Naive thymus-derived CD4-positive, alpha-beta T cell (primary cell): ENCODE measurements around the gene DEPDC5. TPM values are rescaled to one million over a fixed set of nuclear protein-coding genes. Genes with fewer than 3 reads are reported as not detected.
"Not testable (repeated sequence)": the region's sequence is repeated elsewhere in the genome, so short reads cannot be mapped to it uniquely, and the experiment has no call there.

Source experiments
- ATAC-seq: fragments of 150-1000 bp; cut with Tn5 transposase; 2 replicates; pipeline ENCODE4 v1.10.0; 2021; ENCODE audit warnings: mild to moderate bottlenecking, moderate library complexity
- CTCF ChIA-PET: fragments of 350-600 bp; sonication (Branson Sonifier 250); formaldehyde crosslinking; loops from one replicate; lab custom pipeline; 2021; ENCODE audit warnings: antibody characterized with exemption; lab: Charles Lee
- POLR2A ChIA-PET: fragments of 350-600 bp; sonication (Branson Sonifier 250); formaldehyde crosslinking; loops from one replicate; lab custom pipeline; 2021; ENCODE audit warnings: antibody characterized with exemption, inconsistent platforms; lab: Charles Lee
- DNase-seq, 9 donors: peaks; one replicate each; pipeline versions ENCODE4 v3.0.0 to v3.0.0-alpha.2; 2020 to 2022; ENCODE audit warnings: mixed read lengths in 1 of 9
- H3K27ac ChIP-seq: one replicate; pipeline ENCODE4 v1.7.0; 2013; ENCODE audit warnings: mild to moderate bottlenecking, low read depth, low read length, moderate library complexity
- H3K27me3 ChIP-seq, 2 donors: one replicate each; pipeline ENCODE4 v1.7.0; 2013; ENCODE audit warnings: low read length in 2 of 2, mild to moderate bottlenecking in 2 of 2, moderate library complexity in 2 of 2; ENCODE audit not compliant: control insufficient read depth in 2 of 2, insufficient read depth in 2 of 2
- H3K36me3 ChIP-seq, 3 experiments: 1 replicate in 2 of 3; 2 replicates in 1 of 3; pipeline ENCODE4 v1.7.0; 2013; ENCODE audit warnings: low read length in 3 of 3, mild to moderate bottlenecking in 3 of 3, moderate library complexity in 1 of 3; ENCODE audit not compliant: insufficient read depth in 3 of 3, control insufficient read depth in 2 of 3
- H3K4me1 ChIP-seq, 2 donors: one replicate each; pipeline ENCODE4 v1.7.0; 2013; ENCODE audit warnings: low read length in 2 of 2, mild to moderate bottlenecking in 2 of 2, moderate library complexity in 1 of 2; ENCODE audit not compliant: control insufficient read depth in 2 of 2, insufficient read depth in 2 of 2
- H3K4me3 ChIP-seq: 2 replicates; pipeline ENCODE4 v1.7.0; 2013; ENCODE audit warnings: mild to moderate bottlenecking, low read length
- H3K9me3 ChIP-seq, 3 experiments: 1 replicate in 2 of 3; 2 replicates in 1 of 3; pipeline ENCODE4 v1.7.0; 2013; ENCODE audit warnings: low read length in 3 of 3; ENCODE audit not compliant: control insufficient read depth in 2 of 3
- H3K27ac Mint-ChIP-seq, 9 donors: one replicate each; pipeline ENCODE4 v1.8.0; 2020 to 2022; ENCODE audit warnings: mixed read lengths in 9 of 9, mild to moderate bottlenecking in 8 of 9, moderate library complexity in 5 of 9, inconsistent platforms in 2 of 9
- H3K27me3 Mint-ChIP-seq, 5 donors: one replicate each; pipeline ENCODE4 v1.8.0; 2021 to 2022; ENCODE audit warnings: mixed read lengths in 5 of 5, mild to moderate bottlenecking in 1 of 5
- H3K36me3 Mint-ChIP-seq, 5 donors: one replicate each; pipeline ENCODE4 v1.8.0; 2020 to 2022; ENCODE audit warnings: mixed read lengths in 5 of 5, mild to moderate bottlenecking in 3 of 5, inconsistent platforms in 1 of 5
- H3K4me1 Mint-ChIP-seq, 7 donors: one replicate each; pipeline ENCODE4 v1.8.0; 2020 to 2022; ENCODE audit warnings: mixed read lengths in 7 of 7, mild to moderate bottlenecking in 3 of 7, inconsistent platforms in 1 of 7
- H3K4me3 Mint-ChIP-seq, 10 donors: one replicate each; pipeline ENCODE4 v1.8.0; 2020 to 2022; ENCODE audit warnings: mild to moderate bottlenecking in 10 of 10, mixed read lengths in 10 of 10, moderate library complexity in 6 of 10, inconsistent platforms in 2 of 10
- H3K9me3 Mint-ChIP-seq, 11 donors: one replicate each; pipeline ENCODE4 v1.8.0; 2020 to 2022; ENCODE audit warnings: mixed read lengths in 11 of 11, mild to moderate bottlenecking in 4 of 11, inconsistent platforms in 1 of 11, moderate library complexity in 1 of 11
- intact Hi-C, 2 donors: fragments of 100-400 bp; cut with micrococcal nuclease; formaldehyde crosslinking; loops; one replicate each; pipeline ENCODE4 v1.15.1; 2023
- polyA plus RNA-seq, 2 donors: library from polyadenylated mRNA; unstranded; fragments of 300-500 nt; fragmentation: Illumina TruSeq; gene quantifications; one replicate each; pipeline ENCODE4 v1.2.3, GENCODE V29; 2021
- total RNA-seq, 6 experiments: library from RNA in 5 of 6; stranded (reverse) in 5 of 6; gene quantifications; 1 replicate in 5 of 6; 2 replicates in 1 of 6; pipeline ENCODE4 v1.2.3 and lab custom pipeline; 2021 to 2026

The DEPDC5 gene
- 10 to 100 TPM; 42.9 to 54.1 (median 44.2) TPM for total RNA-seq
- 10 to 100 TPM in 1 of 2 donors, 1 to 10 TPM in 1; 5.7 to 10.5 TPM for polyA plus RNA-seq
- 29.9 reads per million, percentile 59 among the genes with 10 or more reads in this experiment for total RNA-seq (lab: John Stamatoyannopoulos, UW)

DNA sequence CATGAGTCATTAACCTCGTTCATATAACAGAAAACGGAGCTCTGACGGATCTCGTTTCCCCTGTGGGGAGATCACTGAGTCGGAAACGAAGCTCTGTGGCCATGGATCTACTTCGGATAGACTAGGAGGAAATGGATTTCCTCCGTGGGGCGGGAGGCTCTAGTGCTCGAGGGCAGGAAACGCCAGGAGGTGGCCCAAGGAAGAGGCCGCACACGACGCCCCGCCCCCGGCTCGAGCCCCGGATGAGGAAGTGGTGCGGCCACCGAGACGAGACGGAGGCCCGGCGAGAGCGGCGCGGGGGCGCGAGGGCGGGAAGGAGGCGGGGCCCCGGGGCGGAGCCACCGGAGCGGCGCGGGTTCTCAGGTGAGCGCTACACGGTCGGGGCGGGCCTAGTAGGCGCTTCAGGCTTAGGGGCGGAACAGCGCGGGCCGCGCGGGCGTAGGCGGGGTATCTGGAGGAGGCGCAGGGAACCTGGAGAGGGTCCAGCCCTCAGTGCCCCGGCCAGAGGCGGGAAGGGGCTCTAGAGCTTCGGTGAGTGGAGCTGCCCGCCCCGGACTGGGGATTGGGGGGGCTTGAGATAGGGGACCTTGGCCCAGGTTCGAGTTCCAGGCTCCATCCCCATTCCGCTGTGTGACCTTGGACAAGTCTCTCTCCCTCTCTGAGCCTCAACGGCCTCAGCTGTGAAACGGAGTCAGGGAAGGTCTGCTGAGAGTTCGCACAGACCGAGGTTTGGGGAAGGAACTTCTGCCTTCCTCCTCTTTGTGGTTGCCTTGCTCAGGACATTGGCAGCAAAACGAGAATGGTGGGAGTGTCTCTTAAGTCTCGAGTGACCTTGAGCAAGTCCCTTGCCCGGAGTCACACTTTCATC is at the start of gene DEPDC5:
Gene DEPDC5 (plus strand): TSS at position 386 of the 868 bp plus-strand sequence. CDS start 903 bp downstream, outside the sequence.
- Mint-ChIP-seq H3K27me3 (peaks cover 0 to 2% (median 0%) of the 10 kb centered on the region in 5 donors), H3K36me3 (peaks cover 0 to 4% (median 0%) of the 10 kb centered on the region in 5 donors), H3K9me3 (peaks cover 0 to 3% (median 0%) of the 10 kb centered on the region in 11 donors), H3K4me3 (peak within 1 kb of the TSS; percentile 83 to 96 (median 93)), H3K4me1 (peaks cover 26 to 48% (median 44%) of the 10 kb centered on the region in 7 donors), H3K27ac (peak within 1 kb of the TSS; percentile 96 to 100 (median 98))
- no peaks in the 10 kb centered on the region for H3K9me3 ChIP-seq
- H3K27ac ChIP-seq = peak within 1 kb of the TSS; percentile 87
- H3K36me3 ChIP-seq = peaks cover 0 to 12% (median 4%) of the 10 kb centered on the region in 3 experiments
- ATAC-seq (peak; percentile 86), DNase-seq (peak; percentile 91 to 100 (median 97))
- H3K4me1 ChIP-seq = peaks cover 25 to 27% of the 10 kb centered on the region in 2 donors
- H3K4me3 ChIP-seq = peak within 1 kb of the TSS; percentile 65
- CTCF ChIA-PET = no interaction called here
- POLR2A ChIA-PET = interaction anchor here (0.5 to 1.8 kb wide), 7 partner anchors 9 to 463 kb away, joined by 3 to 11 read pairs (median 5); partner anchors contain the start of genes PISD and SFI1
- intact Hi-C loops = loop anchor here (1.0 to 10.0 kb wide), 16 partner anchors 77 to 1987 kb away; partner anchors contain the start of genes FBXO7 (in 2 of the 2), PES1 (in 2 of the 2), PIK3IP1 (in 2 of the 2) and DRG1 (in 1 of the 2)
- H3K27me3 ChIP-seq = no peaks in the 10 kb centered on the region

DNA sequence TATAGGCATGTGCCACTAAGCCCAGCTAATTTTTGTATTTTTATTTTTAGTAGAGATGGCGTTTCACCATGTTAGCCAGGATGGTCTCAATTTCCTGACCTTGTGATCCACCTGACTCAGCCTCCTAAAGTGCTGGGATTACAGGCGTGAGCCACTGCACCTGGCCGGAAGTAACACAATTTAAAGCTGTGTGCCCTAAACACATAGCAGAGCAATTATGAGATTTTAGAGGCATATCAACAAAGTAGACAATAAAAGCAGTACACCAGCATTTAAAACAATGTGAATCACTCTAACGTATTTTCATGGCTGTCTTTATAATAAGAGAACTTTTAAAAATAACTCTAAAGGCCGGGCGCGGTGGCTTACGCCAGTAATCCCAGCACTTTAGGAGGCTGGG is 46.3 kb upstream of the DEPDC5 start:
- Histone ChIP-seq H3K9me3 (no peaks in the 10 kb centered on the region), H3K36me3 (peaks cover 7 to 46% (median 22%) of the 10 kb centered on the region in 3 experiments), H3K27ac (no peak overlapping the region), H3K27me3 (no peaks in the 10 kb centered on the region), H3K4me3 (no peak overlapping the region), H3K4me1 (no peaks in the 10 kb centered on the region)
- Mint-ChIP-seq H3K9me3 (no peaks in the 10 kb centered on the region), H3K4me3 (no peak overlapping the region), H3K27me3 (no peaks in the 10 kb centered on the region), H3K27ac (no peak overlapping the region), H3K36me3 (peaks cover 4 to 29% (median 16%) of the 10 kb centered on the region in 5 donors), H3K4me1 (peaks cover 0 to 8% (median 0%) of the 10 kb centered on the region in 7 donors)
- intact Hi-C loops = no loop called here
- ChIA-PET POLR2A (no interaction called here), CTCF (interaction anchor here (0.6 kb wide), 1 partner anchor 16 kb away, joined by 4 read pairs; no protein-coding TSS in a partner anchor)
- no peak for ATAC-seq
- DNase-seq = no peak

DNA sequence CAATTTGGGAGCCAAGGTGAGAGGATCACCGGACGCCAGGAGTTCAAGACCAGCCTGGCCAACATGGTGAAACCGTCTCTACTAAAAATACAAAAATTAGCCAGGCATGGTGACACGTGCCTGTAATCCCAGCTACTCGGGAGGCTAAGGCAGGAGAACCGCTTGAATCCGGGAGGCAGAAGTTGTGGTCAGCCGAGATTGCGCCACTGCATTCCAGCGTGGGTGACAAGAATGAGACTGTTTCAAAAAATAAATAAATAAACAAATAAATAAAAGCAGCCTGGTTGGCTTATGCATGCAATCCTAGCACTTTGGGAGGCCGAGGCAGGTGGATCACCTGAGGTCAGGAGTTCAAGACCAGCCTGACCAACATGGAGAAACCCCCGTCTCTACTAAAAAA is 42.6 kb upstream of the DEPDC5 start:
- POLR2A ChIA-PET, H3K9me3 Mint-ChIP-seq, H3K4me3 Mint-ChIP-seq, ATAC-seq, H3K4me1 Mint-ChIP-seq, intact Hi-C loops, H3K27me3 Mint-ChIP-seq, H3K27ac ChIP-seq, H3K4me1 ChIP-seq, CTCF ChIA-PET, H3K4me3 ChIP-seq, H3K27me3 ChIP-seq, H3K9me3 ChIP-seq, DNase-seq: not testable (repeated sequence)
- Mint-ChIP-seq H3K36me3 (peaks cover 6 to 45% (median 26%) of the 10 kb centered on the region in 5 donors), H3K27ac (peak overlapping the region in 1 of 9 donors; percentile 8)
- peaks cover 14 to 52% (median 18%) of the 10 kb centered on the region in 3 experiments for H3K36me3 ChIP-seq

DNA sequence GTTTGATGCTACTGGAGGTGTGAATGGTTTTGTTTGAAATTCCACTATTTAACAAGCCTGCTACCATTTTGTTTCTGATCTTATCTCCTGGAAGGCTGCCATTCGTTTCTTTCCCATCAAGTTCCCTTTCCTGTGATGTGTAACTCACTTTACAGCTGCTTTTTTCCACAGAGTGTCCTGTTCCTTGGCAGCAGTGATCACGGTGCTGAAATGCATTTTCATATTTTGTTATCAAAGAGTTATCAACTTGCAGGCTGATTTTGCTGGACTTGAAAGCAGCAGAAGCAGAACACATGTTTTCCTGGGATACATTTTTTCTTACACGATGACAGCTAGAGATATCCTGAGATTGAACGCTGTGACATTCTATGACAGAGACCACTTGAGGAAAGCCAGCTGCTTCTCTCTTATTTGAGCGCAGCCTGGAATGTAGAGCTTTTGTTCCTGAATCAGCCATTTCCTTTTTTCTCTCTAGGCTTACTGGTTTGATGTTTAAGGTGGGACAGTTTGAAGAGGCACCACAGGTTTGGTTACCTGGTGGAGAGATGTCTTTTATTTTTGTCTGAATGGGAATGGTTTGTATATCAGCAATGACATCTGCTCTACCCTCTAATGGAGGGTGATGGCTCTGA is 38.6 kb upstream of the DEPDC5 start:
- intact Hi-C loops = no loop called here
- H3K36me3 ChIP-seq = peaks cover 18 to 55% (median 24%) of the 10 kb centered on the region in 3 experiments
- ChIA-PET POLR2A (no interaction called here), CTCF (no interaction called here)
- peak overlapping the region in 3 of 9 donors; percentile 8 to 51 (median 11) for H3K27ac Mint-ChIP-seq
- H3K9me3 Mint-ChIP-seq = no peaks in the 10 kb centered on the region
- no peak overlapping the region for H3K4me3 Mint-ChIP-seq
- H3K4me3 ChIP-seq = no peak overlapping the region
- no peak for ATAC-seq
- no peaks in the 10 kb centered on the region for H3K27me3 ChIP-seq
- no peak overlapping the region for H3K27ac ChIP-seq
- no peaks in the 10 kb centered on the region for H3K9me3 ChIP-seq
- peaks cover 12 to 62% (median 35%) of the 10 kb centered on the region in 5 donors for H3K36me3 Mint-ChIP-seq
- no peak for DNase-seq
- H3K4me1 Mint-ChIP-seq = peaks cover 0 to 13% (median 0%) of the 10 kb centered on the region in 7 donors
- H3K27me3 Mint-ChIP-seq = no peaks in the 10 kb centered on the region
- no peaks in the 10 kb centered on the region for H3K4me1 ChIP-seq

DNA sequence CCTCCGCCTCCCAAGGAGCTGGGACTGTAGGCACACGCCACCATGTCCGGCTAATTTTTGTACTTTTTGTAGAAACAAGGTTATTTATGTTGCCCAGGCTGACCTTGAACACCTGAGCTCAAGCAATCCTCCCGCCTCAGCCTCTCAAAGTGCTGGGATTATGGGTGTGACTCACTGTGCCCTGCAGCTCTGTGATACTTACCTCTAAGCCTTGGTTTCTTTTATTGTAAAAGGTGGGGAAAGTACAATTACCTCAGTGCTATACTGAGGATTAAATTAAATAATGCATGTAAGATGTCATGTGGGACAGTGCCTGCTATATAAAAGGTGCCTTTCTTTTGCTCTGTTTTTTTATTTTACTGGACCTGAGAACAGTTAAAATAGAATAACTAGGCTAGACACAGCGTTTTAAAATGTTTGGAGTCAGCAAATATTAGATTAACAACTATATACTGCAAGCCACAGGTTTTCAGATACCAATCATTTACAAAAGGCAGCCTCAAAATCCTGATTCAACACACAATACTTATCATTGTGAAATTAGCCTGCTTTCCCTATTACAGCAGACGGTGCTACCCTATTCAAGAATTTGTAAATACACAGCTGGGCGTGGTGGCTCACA is 33.9 kb upstream of the DEPDC5 start:
- Mint-ChIP-seq H3K9me3 (no peaks in the 10 kb centered on the region), H3K27ac (no peak overlapping the region), H3K27me3 (no peaks in the 10 kb centered on the region), H3K4me3 (no peak overlapping the region), H3K36me3 (peaks cover 6 to 57% (median 20%) of the 10 kb centered on the region in 5 donors), H3K4me1 (peaks cover 0 to 16% (median 5%) of the 10 kb centered on the region in 7 donors)
- DNase-seq (no peak), ATAC-seq (no peak)
- no peak overlapping the region for H3K4me3 ChIP-seq
- no peaks in the 10 kb centered on the region for H3K9me3 ChIP-seq
- ChIA-PET POLR2A (no interaction called here), CTCF (no interaction called here)
- H3K27ac ChIP-seq = no peak overlapping the region
- peaks cover 7 to 61% (median 20%) of the 10 kb centered on the region in 3 experiments for H3K36me3 ChIP-seq
- H3K4me1 ChIP-seq = no peaks in the 10 kb centered on the region
- H3K27me3 ChIP-seq = no peaks in the 10 kb centered on the region
- intact Hi-C loops = no loop called here

DNA sequence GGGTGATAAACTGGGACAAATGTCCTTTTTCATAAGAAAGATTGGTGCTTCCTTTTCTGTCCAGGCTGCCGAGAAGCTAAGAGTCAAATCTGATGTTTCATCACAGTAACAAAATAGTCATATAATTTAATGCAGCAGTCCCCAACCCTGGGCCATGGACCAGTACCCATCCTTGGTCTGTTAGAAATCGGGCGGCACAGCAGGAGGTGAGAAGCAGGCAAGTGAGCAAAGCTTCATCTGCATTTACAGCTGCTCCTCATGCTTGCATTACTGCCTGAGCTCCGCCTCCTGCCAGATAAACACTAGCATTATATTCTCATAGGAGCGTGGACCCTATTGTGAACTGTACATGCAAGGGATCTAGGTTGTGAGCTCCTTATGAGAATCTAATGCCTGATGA is 30.1 kb upstream of the DEPDC5 start:
- intact Hi-C loops = no loop called here
- POLR2A ChIA-PET = no interaction called here
- Histone ChIP-seq H3K27me3 (no peaks in the 10 kb centered on the region), H3K4me1 (no peaks in the 10 kb centered on the region), H3K27ac (no peak overlapping the region), H3K36me3 (peaks cover 0 to 48% (median 3%) of the 10 kb centered on the region in 3 experiments), H3K9me3 (no peaks in the 10 kb centered on the region), H3K4me3 (no peak overlapping the region)
- ATAC-seq = no peak
- CTCF ChIA-PET = no interaction called here
- DNase-seq = no peak
- H3K36me3 Mint-ChIP-seq = peaks cover 0 to 34% (median 6%) of the 10 kb centered on the region in 5 donors
- H3K4me1 Mint-ChIP-seq = peaks cover 0 to 16% (median 5%) of the 10 kb centered on the region in 7 donors
- no peak overlapping the region for H3K4me3 Mint-ChIP-seq
- peak overlapping the region in 1 of 9 donors; percentile 32 for H3K27ac Mint-ChIP-seq
- H3K27me3 Mint-ChIP-seq = no peaks in the 10 kb centered on the region
- H3K9me3 Mint-ChIP-seq = no peaks in the 10 kb centered on the region
